Stimulated activated CD8-positive, alpha-beta memory T cell treated with anti-CD3 and anti-CD28 coated beads, Interleukin-12 subunit alpha, Interleukin-12 subunit beta, amount 100 ng/mL, for 1 hour (primary cell): Measurements from ENCODE around the gene KLHL36.
A peak's percentile ranks its signal among the peaks of the same experiment; 100 is the strongest.

Experiments
- DNase-seq: peaks from one replicate; pipeline ENCODE4 v3.0.0-alpha.2; 2020; ENCODE audit warnings: low read depth

The KLHL36 gene

GRCh38 chr16:84647828-84648594 lies at the start of gene KLHL36:
Gene KLHL36 (plus strand): TSS chr16:84648511. CDS start chr16:84650868, 2,357 bp downstream.
- DNase-seq, result peak; percentile 49

- no peak for DNase-seq
These were observed 48.6 kb upstream of the KLHL36 start for GRCh38 chr16:84599521-84600202.

DNA sequence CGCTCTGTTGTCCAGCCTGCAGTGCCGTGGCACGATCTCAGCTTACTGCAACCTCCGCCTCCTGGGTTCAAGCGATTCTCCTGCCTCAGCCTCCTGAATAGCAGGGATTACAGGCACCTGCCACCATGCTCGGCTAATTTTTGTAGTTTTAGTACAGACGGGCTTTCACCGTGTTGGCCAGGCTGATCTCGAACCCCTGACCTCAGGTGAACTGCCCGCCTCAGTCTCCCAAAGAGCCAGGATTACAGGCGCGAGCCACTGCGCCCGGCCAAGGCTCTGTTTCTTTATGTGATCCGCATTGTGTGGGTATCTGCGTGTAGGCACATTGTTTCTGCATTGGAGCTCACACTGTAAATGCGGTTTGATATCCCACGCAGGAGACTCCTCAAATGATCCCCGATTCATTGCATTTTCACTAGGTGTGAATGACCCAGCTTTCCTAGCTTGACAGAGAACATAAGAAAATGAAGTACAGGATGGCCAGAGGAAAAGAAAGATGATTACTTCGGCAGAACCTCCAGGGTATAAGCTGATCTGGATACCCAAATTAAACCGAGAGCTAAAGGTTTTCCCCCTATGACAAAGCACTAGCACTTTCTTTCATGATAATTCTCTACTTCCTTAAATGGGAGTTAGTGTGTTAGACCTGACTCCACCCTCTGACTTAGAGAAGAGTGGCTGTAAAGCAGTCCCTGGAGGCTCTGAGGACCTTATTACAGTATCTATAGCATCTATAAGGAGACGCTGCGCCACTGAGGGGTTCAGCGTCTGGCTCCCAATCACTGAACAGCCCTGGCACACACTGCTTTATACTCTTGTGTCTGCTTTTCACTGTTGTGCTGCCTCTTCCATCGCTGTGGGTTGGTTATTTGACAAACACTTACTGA lies 47.7 kb upstream of the KLHL36 start:
- no peak for DNase-seq

GRCh38 chr16:84603140-84603816 lies 45.0 kb upstream of the KLHL36 start:
- no peak for DNase-seq

- no peak for DNase-seq
These were observed 44.4 kb upstream of the KLHL36 start for GRCh38 chr16:84603940-84604339.

GRCh38 chr16:84604477-84605013 lies 43.8 kb upstream of the KLHL36 start:
- DNase-seq, result no peak

DNA sequence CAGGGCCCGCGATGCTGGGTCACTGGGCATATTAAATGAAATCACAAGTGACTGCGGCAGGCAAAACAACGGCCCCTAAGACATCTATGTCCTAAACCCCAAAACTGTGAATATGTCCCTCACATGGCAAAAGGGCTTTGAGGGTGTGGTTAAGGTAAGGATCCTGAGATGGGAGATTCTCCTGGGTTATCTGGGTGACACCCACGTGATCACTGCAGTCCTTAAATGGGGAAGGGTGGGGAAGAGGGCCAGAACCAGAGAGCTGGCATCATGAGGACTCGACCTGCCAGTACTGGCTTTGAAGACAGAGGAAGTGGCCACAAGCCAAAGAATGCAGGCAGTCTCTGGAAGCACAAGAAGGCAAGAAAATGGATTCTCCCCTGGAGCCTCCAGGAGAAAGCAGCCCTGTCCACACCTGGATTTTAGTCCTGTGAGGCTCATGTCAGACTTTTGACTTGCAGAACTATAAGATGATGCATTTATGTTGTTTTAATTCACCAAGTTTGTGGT lies 42.9 kb upstream of the KLHL36 start:
- no peak for DNase-seq

- no peak for DNase-seq
These were observed 42.0 kb upstream of the KLHL36 start for GRCh38 chr16:84606081-84606875.

- DNase-seq, result no peak
These were observed 41.2 kb upstream of the KLHL36 start for GRCh38 chr16:84607061-84607460.

- no peak for DNase-seq
These were observed 40.6 kb upstream of the KLHL36 start for GRCh38 chr16:84607694-84608093.

DNA sequence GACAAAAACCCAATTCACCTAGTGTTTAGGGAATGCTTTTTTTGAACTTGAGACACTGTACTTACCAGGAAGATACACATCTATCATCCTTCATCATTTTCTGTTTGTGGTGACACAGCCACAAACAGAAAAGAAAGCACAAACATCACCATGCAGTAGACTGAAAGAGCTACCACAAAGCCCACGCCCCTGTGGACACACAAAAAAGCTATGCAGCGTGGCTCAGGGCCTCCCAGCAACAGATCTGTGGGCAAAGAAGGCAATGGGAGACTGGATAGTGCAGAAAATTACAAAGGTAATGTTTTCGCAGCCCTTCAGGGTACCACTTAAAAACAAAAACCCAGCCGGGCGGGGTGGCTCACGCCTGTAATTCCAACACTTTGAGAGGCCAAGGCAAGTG lies 40.0 kb upstream of the KLHL36 start:
- no peak for DNase-seq

DNA sequence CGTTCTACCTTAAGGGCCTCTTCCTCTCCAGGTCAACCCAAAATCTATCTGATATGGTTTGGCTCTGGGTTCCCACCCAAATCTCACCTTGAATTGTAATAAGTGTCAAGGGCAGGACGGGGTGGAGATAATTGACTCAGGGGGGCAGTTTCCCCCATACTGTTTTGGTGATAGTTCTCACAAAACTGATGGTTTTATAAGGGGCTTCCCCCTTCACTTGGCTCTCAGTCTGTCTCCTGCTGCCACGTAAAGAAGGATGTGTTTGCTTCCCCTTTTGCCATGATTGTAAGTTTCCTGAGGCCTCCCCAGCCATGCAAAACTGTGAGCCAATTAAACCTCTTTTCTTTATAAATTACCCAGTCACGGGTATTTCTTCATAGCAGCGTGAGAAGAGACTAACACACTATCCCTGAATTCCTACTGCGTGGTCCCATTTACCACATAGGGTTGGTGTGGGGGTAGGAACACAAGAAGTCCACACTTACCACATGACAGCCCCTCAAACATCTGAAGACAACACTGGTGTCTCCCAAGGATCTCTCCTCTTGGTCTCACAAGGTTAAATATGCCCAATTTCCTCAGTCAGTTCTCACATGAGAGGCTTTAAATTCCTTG lies 38.6 kb upstream of the KLHL36 start:
- DNase-seq, result no peak

- DNase-seq, result no peak
These were observed 37.9 kb upstream of the KLHL36 start for GRCh38 chr16:84610376-84610775.

GRCh38 chr16:84611041-84611440 lies 37.3 kb upstream of the KLHL36 start:
- DNase-seq, result no peak

GRCh38 chr16:84612686-84613085 lies 35.6 kb upstream of the KLHL36 start:
- DNase-seq, result no peak

GRCh38 chr16:84613408-84614072 lies 34.8 kb upstream of the KLHL36 start:
- no peak for DNase-seq

GRCh38 chr16:84614073-84614459 lies 34.2 kb upstream of the KLHL36 start:
- DNase-seq, result no peak

DNA sequence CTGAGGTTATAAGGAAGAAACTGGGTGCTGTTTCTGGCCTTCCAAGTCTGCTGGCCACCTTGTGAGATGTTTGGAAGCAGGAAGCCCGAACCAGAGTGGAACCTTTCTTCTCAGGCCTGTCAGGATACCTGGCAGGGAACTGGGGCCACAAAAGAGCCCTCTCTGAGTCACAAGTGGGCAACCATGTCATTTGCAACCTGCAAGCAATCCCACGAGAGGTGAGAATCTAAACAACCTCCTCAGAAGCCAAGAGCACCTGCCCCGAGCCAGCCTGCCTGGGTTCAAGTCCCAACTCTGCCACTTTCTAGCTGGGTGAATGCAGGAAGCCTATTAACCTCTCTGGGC lies 33.7 kb upstream of the KLHL36 start:
- no peak for DNase-seq

GRCh38 chr16:84614968-84615813 lies 33.1 kb upstream of the KLHL36 start:
- DNase-seq, result no peak
